Suppressor macrophage treated with lipopolysaccharide for 4 hours (primary cell): ENCODE results near the gene LRRC25.
"Not testable (repeated sequence)": the region's sequence is repeated elsewhere in the genome, so short reads cannot be mapped to it uniquely, and the experiment has no call there.

ENCODE experiments used
- DNase-seq: peaks from one replicate; pipeline ENCODE4 v3.0.0-alpha.2; 2020

Gene LRRC25

DNA sequence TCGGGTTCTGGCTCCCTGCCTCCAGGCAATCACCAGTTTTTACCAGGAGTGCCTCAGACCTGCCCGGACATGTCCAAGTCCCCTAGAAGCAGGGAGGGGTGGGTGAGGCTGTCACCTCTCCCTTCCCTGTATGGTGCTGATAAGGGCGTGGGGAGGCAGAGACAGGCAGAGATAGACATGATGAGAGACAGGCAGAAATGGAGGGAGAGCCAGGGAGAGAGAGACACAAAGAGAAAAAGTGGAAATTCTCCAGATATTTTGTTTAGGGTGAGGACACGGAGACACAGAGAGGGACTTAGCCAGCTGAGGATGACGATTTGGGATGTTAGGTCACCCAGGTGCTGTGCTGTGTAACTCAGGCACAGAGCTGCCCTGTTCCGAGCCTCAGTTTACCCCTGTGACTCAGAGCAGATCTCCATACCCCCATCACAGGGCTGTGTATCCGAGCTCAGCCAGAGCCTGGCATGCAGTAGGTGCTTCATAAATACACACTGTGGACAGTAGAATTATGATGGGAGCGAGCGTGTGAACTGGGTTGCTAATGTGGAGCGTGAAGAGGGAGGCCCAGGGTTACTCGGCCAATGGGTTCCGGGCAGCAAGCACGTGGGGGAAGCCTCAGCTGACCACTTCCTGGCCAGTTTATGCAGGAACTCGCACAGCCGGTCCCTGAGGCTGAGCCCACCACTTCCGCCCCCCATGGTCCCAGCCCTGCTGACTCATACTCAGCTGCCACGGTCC lies 23.4 kb downstream of the LRRC25 start:
- peak; percentile 99 for DNase-seq

GRCh38 chr19:18373407-18373891 lies 24.0 kb downstream of the LRRC25 start:
- no peak for DNase-seq

DNA sequence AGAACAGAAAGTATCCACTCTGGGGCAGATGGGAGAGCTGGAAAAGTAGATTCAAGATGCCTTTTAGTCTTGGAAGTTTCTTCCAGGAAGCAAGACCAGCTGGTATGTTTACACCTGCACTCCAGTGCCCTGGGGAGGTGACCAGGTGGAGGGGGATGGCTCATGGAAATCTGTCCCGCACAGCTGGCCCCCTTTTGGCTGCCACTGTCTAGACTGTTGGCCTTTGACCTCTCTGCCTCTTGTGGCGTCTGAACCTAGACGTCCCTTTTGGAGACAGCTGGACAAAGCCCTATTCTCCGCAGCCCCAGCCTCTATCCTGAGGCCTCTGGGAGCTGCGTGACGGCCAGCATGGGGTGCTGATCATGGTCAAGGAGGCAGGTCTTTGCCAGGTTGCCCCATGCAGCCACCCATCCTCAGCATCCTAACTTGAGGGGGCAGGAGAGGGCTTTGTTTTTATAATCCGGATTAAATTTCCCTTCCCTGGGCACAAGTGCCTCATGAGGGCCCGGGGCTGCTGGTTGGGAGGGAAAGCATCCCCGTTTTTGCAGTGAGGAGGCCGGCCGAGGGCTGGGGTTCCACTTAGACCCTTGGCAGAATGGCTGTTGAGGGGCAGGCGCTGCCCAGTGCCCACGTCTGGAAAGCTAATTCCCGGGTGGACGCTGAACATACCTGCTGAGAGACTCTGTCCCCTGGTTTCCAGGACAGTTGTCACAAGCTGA lies 28.8 kb downstream of the LRRC25 start:
- no peak for DNase-seq

DNA sequence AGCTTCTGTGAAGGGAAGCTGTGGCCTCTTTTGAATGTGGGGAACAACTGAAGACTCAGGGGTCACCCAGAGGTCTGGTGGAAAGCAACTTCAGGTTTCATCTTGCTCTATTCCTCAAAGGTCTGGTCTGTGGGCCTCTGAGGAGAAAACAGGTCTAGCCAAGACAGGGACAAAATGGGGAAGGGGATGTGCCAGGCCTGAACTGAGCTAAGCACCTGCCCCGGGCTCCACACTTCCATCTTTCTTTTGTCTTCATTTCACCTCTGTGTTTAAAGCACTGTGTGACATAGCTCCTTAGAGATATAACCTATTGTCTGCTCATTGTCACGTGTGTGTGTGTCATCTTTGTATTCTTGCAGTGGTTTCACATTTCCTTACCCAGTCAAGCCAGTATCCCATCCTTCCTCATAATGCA lies 31.4 kb downstream of the LRRC25 start:
- peak; percentile 87 for DNase-seq

DNA sequence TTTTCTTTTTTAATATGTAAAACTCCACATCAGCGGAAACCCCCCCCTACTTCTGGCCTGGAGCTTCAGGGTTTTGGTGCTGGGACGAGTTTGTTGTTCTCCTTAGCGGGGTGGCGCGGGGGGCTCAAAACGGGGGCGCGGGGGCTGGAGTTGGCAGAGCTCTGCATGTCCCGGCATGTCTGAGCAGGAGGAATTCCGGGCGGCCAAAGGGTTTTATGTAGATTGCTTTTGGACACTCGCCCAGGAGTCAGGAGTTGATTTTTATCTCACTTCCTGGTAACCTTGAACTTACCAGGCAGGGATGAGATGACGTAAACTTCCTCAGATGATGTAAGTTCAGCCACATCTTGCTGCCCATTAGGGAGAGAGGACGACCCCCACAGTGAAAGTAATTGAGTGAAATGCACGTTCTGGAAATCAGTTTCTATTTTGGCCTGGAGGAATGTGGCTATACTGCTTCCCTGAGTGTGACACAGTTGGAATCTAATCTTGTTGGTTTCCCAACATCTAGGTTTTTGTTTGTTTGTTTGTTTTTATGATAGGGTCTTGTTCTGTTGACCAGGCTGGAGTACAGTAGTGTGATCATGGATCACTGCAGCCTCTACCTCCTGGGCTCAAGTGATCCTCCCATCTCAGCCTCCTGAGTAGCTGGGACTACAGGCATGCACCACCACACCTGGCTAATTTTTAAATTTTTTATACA lies 32.4 kb downstream of the LRRC25 start:
- peak; percentile 95 for DNase-seq

- not testable (repeated sequence) for DNase-seq
Measured at GRCh38 chr19:18364277-18364825, 33.1 kb downstream of the LRRC25 start.

DNA sequence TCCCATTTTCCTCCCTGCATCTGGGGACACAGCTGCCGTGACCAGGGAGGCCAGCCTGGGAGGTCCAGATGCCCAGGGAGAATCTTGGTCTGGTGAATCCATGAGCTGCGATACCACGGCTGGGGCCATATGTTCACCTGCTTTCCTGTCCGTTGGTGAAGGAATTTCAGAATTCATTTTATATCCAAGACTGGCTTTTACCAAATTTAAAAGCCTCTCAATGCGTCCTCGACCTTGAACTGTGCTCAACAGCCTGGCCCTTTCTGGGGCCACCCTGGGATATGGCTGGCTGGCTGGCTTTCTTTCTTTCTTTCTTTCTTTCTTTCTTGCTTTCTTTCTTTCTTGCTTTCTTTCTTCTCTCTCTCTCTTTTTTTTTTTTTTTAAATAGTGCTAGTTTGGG lies 33.6 kb downstream of the LRRC25 start:
- DNase-seq, result no peak

DNA sequence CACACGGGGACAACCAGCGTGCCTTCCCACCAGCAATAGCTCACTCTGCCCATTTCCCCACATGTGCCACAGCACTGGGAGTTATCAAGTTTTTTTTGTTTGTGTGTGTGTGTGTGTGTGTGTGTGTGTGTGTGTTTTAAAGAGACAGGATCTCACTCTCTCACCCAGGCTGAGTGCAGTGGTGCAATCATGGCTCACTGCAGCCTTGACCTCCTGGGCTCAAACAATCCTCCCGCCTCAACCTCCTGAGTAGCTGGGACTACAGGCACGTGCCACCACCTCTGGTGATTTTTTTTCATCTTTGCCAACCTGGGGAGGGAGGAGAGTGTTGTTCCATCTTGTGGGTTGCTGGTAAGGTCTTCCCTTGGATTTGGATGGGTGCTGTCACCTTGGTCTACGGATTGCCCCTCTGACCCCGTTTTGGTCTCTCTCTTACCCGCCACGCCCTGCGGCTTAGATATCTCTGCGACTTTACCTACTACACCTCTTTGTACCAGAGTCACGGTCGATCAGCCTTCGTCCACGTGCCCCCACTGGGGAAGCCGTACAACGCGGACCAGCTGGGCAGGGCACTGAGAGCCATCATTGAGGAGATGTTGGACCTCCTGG lies 34.4 kb downstream of the LRRC25 start:
- no peak for DNase-seq

- no peak for DNase-seq
Measured at GRCh38 chr19:18361646-18362045, 35.8 kb downstream of the LRRC25 start.

DNA sequence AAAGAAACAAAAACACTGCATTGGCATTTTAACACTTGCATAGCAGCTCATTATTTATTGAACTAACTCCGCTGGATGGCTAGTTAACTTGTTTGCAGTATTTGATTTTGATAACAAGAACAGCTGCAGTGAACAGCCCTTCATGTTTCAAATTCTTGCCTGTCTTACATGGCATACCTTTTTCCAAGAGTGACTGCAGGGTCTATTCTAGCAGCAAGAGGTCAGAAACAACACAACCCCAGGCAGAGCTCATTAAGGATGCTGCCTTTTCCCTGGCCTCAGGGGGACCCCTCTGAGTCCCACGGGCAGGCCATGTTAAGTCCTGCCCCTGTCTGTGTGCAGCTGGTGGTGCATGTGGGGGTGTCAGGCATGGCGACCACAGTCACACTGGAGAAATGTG lies 40.4 kb downstream of the LRRC25 start:
- DNase-seq, result no peak

GRCh38 chr19:18354743-18355142 lies 42.7 kb downstream of the LRRC25 start:
- DNase-seq, result not testable (repeated sequence)

DNA sequence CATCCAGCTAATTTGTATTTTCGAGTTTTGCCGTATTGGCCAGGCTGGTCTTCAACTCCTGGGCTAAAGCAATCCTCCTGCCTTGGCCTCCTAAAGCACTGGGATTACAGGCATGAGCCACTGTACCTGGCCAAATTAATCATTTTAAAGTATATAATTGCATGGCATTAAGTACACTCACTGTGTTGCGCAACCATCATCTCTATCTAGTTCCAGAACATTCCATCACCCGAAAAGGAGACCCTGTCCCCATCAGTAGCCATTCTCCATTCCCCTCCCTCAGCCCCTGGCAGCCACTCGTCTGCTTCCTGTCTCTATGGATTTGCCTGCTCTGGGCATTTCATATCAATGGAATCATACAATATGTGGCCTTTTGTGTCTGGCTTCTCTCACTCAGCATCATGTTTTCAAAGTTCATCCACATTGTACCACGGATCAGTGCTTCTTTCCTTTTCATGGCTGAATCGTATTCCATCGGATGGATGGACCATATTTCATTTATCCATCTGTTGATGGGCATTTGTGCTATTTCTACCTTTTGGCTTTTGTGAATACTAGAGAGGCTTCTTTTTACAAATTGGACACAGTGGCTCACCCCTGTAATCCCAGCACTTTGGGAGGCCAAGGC lies 43.9 kb downstream of the LRRC25 start:
- DNase-seq, result no peak

DNA sequence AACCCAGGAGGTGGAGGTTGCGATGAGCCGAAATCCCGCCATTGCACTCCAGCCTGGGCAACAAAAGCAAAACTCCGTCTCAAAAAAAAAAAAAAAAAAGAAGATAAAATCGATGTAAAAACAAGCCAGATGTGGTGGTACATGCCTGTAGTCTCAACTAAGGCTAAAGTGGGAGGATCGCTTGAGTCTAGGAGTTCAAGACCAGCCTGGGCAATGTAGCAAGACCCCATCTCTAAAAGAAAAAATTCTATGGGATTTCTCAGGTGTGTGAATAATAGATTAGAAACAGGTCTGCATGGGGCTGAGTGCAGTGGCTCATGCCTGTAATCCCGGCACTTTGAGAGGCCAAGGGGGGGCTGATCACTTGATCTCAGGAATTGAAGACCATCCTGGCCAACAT lies 45.9 kb downstream of the LRRC25 start:
- DNase-seq, result no peak

DNA sequence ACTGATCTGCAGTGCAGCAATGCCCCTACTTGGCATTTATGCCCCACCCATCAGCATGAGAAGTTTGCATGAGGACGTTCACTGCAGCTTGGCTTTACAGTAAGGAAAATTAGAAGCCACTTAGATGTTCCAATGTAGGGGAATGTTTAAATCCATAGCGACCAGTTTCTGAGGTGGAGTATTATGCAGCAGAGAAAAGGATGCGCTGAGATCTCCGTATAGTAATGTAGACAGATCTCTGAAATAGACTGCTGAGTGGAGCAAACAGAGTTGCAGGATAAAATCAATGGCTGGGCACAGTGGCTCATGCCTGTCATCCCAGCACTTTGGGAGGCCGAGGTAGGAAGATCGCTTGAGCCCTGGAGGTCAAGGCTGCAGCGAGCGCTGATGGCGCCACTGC lies 46.9 kb downstream of the LRRC25 start:
- DNase-seq, result no peak

DNA sequence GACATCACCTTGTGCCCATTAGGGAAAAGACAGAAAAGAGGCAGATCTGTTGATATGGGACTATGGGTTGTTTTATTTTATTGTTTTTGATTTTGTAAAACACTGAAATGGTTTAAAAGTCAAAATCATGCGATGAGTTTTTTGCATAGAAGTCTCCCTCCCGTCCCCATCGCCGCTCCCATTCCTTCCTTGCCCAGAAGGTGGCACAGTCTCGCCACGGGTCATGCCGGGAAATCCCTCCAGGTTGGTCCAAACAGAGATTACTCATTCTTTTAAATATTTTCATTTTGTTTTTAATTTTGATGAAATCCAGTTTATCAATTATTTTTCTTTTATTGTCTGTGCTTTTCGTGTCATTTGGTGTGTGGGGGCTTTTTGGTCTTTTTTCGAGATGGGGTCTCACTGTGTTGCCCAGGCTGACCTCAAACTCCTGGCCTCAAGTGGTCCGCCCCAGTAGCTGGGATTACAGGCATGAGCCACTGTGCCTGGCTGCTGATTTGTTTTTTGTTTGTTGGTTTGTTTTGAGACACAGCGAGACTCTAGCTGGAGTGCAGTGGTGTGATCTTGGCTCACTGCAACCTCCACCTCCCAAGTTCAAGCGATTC lies 47.8 kb downstream of the LRRC25 start:
- peak; percentile 78 for DNase-seq

DNA sequence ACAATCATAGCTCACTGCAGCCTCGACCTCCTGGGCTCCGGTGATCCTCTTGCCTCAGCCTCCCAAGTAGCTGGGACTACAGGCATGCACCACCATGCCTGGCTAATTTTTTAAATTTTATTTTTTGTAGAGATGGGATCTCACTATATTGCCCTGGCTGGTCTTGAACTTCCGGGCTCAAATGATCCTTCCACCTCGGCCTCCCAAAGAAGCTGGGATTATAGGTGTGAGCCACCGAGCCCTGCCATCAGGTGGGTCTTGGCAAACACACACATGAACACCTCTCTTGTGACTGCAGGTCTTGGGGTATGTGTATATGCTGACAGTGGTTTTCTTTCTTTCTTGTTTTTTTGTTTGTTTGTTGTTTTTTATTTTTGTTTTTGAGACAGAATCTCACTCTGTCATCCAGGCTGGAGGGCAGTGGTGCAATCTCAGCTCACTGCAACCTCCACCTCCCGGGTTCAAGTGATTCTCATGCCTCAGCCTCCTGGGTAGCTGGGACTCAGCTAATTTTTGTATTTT lies 48.5 kb downstream of the LRRC25 start:
- not testable (repeated sequence) for DNase-seq

DNA sequence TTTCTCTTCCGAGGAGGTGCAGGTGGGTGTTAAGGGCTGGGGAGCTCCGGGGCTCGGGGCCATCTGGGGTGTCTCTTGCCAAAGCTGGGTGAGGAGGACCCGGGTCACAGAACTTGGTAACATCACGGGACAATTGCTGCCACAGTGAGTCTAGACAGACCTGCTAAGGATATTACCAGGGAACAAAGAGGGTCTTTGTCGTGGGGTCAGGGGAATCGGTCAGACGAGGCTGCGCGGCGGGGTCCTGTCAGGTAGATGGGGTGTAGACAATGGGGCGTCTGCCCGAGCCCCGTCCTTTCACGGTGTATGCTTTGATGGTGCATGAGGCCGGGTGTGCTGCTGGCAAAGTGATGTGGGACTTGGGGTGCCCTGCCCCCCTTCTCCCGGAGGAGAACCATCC lies 49.3 kb downstream of the LRRC25 start:
- no peak for DNase-seq

- DNase-seq, result no peak
Measured at GRCh38 chr19:18346091-18346490, 51.3 kb downstream of the LRRC25 start.

DNA sequence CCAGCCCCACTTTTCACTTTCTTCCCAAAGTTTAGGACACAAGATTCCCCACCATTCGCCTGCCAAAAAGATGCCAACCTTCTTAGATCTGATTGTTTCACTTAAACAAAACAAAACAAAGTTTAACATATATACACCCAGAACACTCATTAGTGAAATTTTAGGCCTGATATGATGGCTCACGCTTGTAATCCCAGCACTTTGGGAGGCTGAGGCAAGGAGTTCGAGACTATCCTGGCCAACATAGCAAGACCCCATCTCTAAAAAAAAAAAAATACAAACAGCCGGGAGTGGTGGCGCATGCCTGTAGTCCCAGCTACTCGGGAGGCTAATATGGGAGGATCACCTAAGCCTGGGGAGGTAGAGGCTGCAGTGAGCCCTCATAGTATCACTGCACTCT lies 52.1 kb downstream of the LRRC25 start:
- DNase-seq, result no peak

DNA sequence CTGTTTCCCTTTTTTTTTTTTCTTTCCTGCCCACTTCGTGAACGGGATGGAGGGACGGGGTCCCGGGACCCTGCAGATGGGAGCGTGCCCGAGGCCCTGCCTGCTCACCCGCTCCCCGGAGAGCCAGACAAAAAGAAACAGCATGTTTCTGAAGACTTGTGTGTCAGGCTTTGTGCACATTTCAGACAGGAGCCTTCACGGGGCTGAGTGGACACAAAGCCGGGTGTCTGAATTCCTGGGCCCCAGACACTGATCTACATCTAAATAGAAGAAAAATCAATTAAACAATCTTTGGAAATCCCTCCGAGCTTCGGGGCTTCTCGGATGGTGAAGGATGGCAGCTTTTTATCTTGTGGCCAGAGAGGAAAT lies 52.9 kb downstream of the LRRC25 start:
- no peak for DNase-seq

- no peak for DNase-seq
Measured at GRCh38 chr19:18342090-18342632, 55.3 kb downstream of the LRRC25 start.
